H9 (cell line): ENCODE measurements around the gene CNTFR. TPM values are rescaled to one million over a fixed set of nuclear protein-coding genes. Genes with fewer than 3 reads are reported as not detected.

Experiments used
- DNase-seq: peaks from one replicate; pipeline ENCODE4 v3.0.0-alpha.2; 2017
- H2AFZ ChIP-seq: one replicate; pipeline ENCODE4 v1.6.1; 2013; ENCODE audit warnings: mild to moderate bottlenecking, low read length, control low read depth, moderate library complexity
- H2AK5ac ChIP-seq: 2 replicates; pipeline ENCODE4 v1.6.1; 2013; ENCODE audit warnings: low read length, control low read depth, mixed read lengths; ENCODE audit not compliant: insufficient read length
- H2BK120ac ChIP-seq: one replicate; pipeline ENCODE4 v1.6.1; 2013; ENCODE audit warnings: low read depth, mild to moderate bottlenecking, low read length, control low read depth, inconsistent platforms; ENCODE audit not compliant: poor library complexity, severe bottlenecking
- H2BK12ac ChIP-seq: 2 replicates; pipeline ENCODE4 v1.6.1; 2013; ENCODE audit warnings: low read length, control low read depth, mixed read lengths, low read depth; ENCODE audit not compliant: insufficient read length
- H2BK15ac ChIP-seq: 2 replicates; pipeline ENCODE4 v1.6.1; 2013; ENCODE audit warnings: low read depth, low read length, control low read depth
- H2BK20ac ChIP-seq: one replicate; pipeline ENCODE4 v1.6.1; 2013; ENCODE audit warnings: low read depth, mild to moderate bottlenecking, low read length, control low read depth, inconsistent platforms; ENCODE audit not compliant: poor library complexity, severe bottlenecking
- H2BK5ac ChIP-seq: 2 replicates; pipeline ENCODE4 v1.6.1; 2013; ENCODE audit warnings: low read length, control low read depth, mixed read lengths; ENCODE audit not compliant: insufficient read length
- H3K14ac ChIP-seq: 2 replicates; pipeline ENCODE4 v1.6.1; 2013; ENCODE audit warnings: low read length, control low read depth; ENCODE audit not compliant: insufficient read depth
- H3K18ac ChIP-seq: 2 replicates; pipeline ENCODE4 v1.6.1; 2013; ENCODE audit warnings: low read depth, mild to moderate bottlenecking, mixed read lengths, low read length, control low read depth; ENCODE audit not compliant: insufficient read length
- H3K23ac ChIP-seq: 2 replicates; pipeline ENCODE4 v1.6.1; 2013; ENCODE audit warnings: low read length, control low read depth, mixed read lengths, low read depth; ENCODE audit not compliant: insufficient read length
- H3K23me2 ChIP-seq: 2 replicates; pipeline ENCODE4 v1.6.1; 2013; ENCODE audit warnings: low read depth, mild to moderate bottlenecking, mixed read lengths, low read length, control low read depth; ENCODE audit not compliant: insufficient read length, poor library complexity, severe bottlenecking
- H3K27ac ChIP-seq: 2 replicates; pipeline ENCODE4 v1.5.1; 2013; ENCODE audit warnings: low read length, control low read depth, mixed read lengths, low read depth; ENCODE audit not compliant: insufficient read length
- H3K27me3 ChIP-seq: 2 replicates; pipeline ENCODE4 v1.6.1; 2013; ENCODE audit warnings: low read length, control low read depth, inconsistent platforms; ENCODE audit not compliant: insufficient read depth
- H3K4ac ChIP-seq: 2 replicates; pipeline ENCODE4 v1.6.1; 2013; ENCODE audit warnings: low read depth, mild to moderate bottlenecking, control low read depth, inconsistent platforms, low read length, moderate library complexity
- H3K4me1 ChIP-seq: 2 replicates; pipeline ENCODE4 v1.6.1; 2013; ENCODE audit warnings: low read length, control low read depth, inconsistent platforms; ENCODE audit not compliant: insufficient read depth
- H3K4me2 ChIP-seq: 2 replicates; pipeline ENCODE4 v1.6.1; 2013; ENCODE audit warnings: low read length, control low read depth, mixed read lengths; ENCODE audit not compliant: insufficient read length, insufficient read depth
- H3K56ac ChIP-seq: 2 replicates; pipeline ENCODE4 v1.6.1; 2013; ENCODE audit warnings: low read depth, mild to moderate bottlenecking, mixed read lengths, low read length, control low read depth; ENCODE audit not compliant: insufficient read length
- H3K79me1 ChIP-seq: 2 replicates; pipeline ENCODE4 v1.6.1; 2013; ENCODE audit warnings: low read depth, mild to moderate bottlenecking, moderate library complexity, low read length, control low read depth, inconsistent platforms; ENCODE audit not compliant: insufficient read depth, poor library complexity, severe bottlenecking
- H3K79me2 ChIP-seq: 2 replicates; pipeline ENCODE4 v1.6.1; 2013; ENCODE audit warnings: low read length, control low read depth, inconsistent platforms; ENCODE audit not compliant: insufficient read depth
- H3K9ac ChIP-seq: 2 replicates; pipeline ENCODE4 v1.6.1; 2013; ENCODE audit warnings: low read length, control low read depth, mixed read lengths; ENCODE audit not compliant: insufficient read length; ENCODE audit errors: extremely low read depth
- H3K9me3 ChIP-seq: one replicate; pipeline ENCODE4 v1.6.1; 2013; ENCODE audit warnings: low read depth, low read length, inconsistent platforms; ENCODE audit not compliant: control insufficient read depth
- H3T11ph ChIP-seq: one replicate; pipeline ENCODE4 v1.6.1; 2013; ENCODE audit warnings: mild to moderate bottlenecking, low read length, control low read depth, inconsistent platforms
- H4K20me1 ChIP-seq: one replicate; pipeline ENCODE4 v1.6.1; 2013; ENCODE audit not compliant: control insufficient read depth, insufficient read length, insufficient read depth
- H4K5ac ChIP-seq: 2 replicates; pipeline ENCODE4 v1.6.1; 2013; ENCODE audit warnings: low read depth, mild to moderate bottlenecking, mixed read lengths, low read length, control low read depth; ENCODE audit not compliant: insufficient read length
- H4K8ac ChIP-seq: replicated peaks from 2 replicates; pipeline ENCODE4 v1.6.1; 2013; ENCODE audit warnings: low read length, control low read depth, mixed read lengths, low read depth; ENCODE audit not compliant: insufficient read length
- H4K91ac ChIP-seq: 2 replicates; pipeline ENCODE4 v1.6.1; 2013; ENCODE audit warnings: low read depth, mild to moderate bottlenecking, moderate library complexity, mixed read lengths, low read length, control low read depth; ENCODE audit not compliant: insufficient read length
- H3K27ac Mint-ChIP-seq, 3 experiments: 2 replicates in 2 of 3; 3 replicates in 1 of 3; pipeline ENCODE4 v1.8.0; 2020 to 2021; ENCODE audit warnings: mixed read lengths in 3 of 3, mild to moderate bottlenecking in 1 of 3, moderate library complexity in 1 of 3
- H3K27me3 Mint-ChIP-seq: 2 replicates; pipeline ENCODE4 v1.8.0; 2021; ENCODE audit warnings: low read depth, mild to moderate bottlenecking, moderate library complexity, mixed read lengths
- H3K36me3 Mint-ChIP-seq, 3 experiments: 2 replicates in 2 of 3; 3 replicates in 1 of 3; pipeline ENCODE4 v1.8.0; 2020 to 2021; ENCODE audit warnings: low read depth in 3 of 3, mixed read lengths in 3 of 3; ENCODE audit not compliant: insufficient read depth in 1 of 3
- H3K4me1 Mint-ChIP-seq, 2 experiments: 2 replicates each; pipeline ENCODE4 v1.8.0; 2020; ENCODE audit warnings: mixed read lengths in 2 of 2
- H3K4me3 Mint-ChIP-seq, 2 experiments: 2 replicates in 1 of 2; 3 replicates in 1 of 2; pipeline ENCODE4 v1.8.0; 2020 to 2021; ENCODE audit warnings: mild to moderate bottlenecking in 2 of 2, mixed read lengths in 2 of 2, moderate library complexity in 1 of 2
- H3K9me3 Mint-ChIP-seq, 2 experiments: 2 replicates in 1 of 2; 3 replicates in 1 of 2; pipeline ENCODE4 v1.8.0; 2020; ENCODE audit warnings: mild to moderate bottlenecking in 2 of 2, mixed read lengths in 2 of 2, moderate library complexity in 1 of 2
- CTCF ChIP-seq: fragments of 200-600 bp; sonication (generic); conservative IDR thresholded peaks from 3 replicates; pipeline ENCODE4 v1.8.0; 2021; ENCODE audit warnings: antibody characterized with exemption, mild to moderate bottlenecking
- WGBS: extraction: QIAGEN DNeasy Blood & Tissue Kit; methylation state at CpG from one replicate; pipeline ENCODE4 v1.1.7; 2013; ENCODE audit warnings: missing lambda C conversion rate, low lambda C conversion rate, mixed read lengths; ENCODE audit not compliant: insufficient read length; ENCODE audit errors: extremely low coverage; 5-methylcytosine and 5-hydroxymethylcytosine counted together
- total RNA-seq: library from RNA; stranded (reverse); gene quantifications from 2 replicates; pipeline ENCODE4 v1.2.1, GENCODE V29; 2021

The CNTFR gene
- total RNA-seq, 1 experiment from 2014 or later = 0.55 TPM

- peaks cover 36 to 42% of the 10 kb centered on the region in 2 experiments for H3K4me1 Mint-ChIP-seq
- Histone ChIP-seq H2BK120ac (no peak overlapping the region), H2BK20ac (no peak overlapping the region), H2BK12ac (no peak overlapping the region), H4K91ac (no peak overlapping the region), H3K4me2 (no peak overlapping the region), H3K56ac (no peak overlapping the region), H2BK5ac (no peak overlapping the region), H4K8ac (no peak overlapping the region), H3K23me2 (peaks cover 7% of the 10 kb centered on the region), H3K4ac (no peak overlapping the region), H2AFZ (no peak overlapping the region), H3K27me3 (peaks cover 53% of the 10 kb centered on the region), H3K23ac (no peak overlapping the region), H3T11ph (no peak overlapping the region), H3K14ac (no peak overlapping the region), H4K20me1 (peaks cover 3% of the 10 kb centered on the region), H3K27ac (no peak overlapping the region), H3K79me1 (no peaks in the 10 kb centered on the region), H3K79me2 (no peaks in the 10 kb centered on the region), H2AK5ac (no peak overlapping the region), H3K4me1 (peaks cover 13% of the 10 kb centered on the region), H3K9me3 (no peaks in the 10 kb centered on the region), H3K18ac (no peak overlapping the region), H2BK15ac (no peak overlapping the region), H3K9ac (no peak overlapping the region), H4K5ac (no peak overlapping the region)
- WGBS = no CpG with 5 or more reads among the region's 5 CpGs
- no peak overlapping the region for H3K4me3 Mint-ChIP-seq
- no peak overlapping the region for H3K27ac Mint-ChIP-seq
- H3K27me3 Mint-ChIP-seq = peaks cover 98% of the 10 kb centered on the region
- DNase-seq = no peak
- TF ChIP-seq CTCF = no peak
- H3K9me3 Mint-ChIP-seq = peaks cover 0 to 5% of the 10 kb centered on the region in 2 experiments; a peak in 1 of 5 replicates
- no peaks in the 10 kb centered on the region for H3K36me3 Mint-ChIP-seq
Measured at GRCh38 chr9:34582787-34583186, 6.7 kb downstream of the CNTFR start.
